MM.1S (cell line): Measurements from ENCODE around the gene FADS1.

Source experiments
- DNase-seq: peaks from one replicate; pipeline ENCODE4 v3.0.0-alpha.2; 2015
- H2AFZ ChIP-seq: fragments of 300-600 bp; sonication (generic); 2 replicates; pipeline ENCODE4 v1.6.0; 2016; ENCODE audit warnings: antibody characterized with exemption, low read length
- H3F3A ChIP-seq: fragments of 300-600 bp; sonication (generic); 2 replicates; pipeline ENCODE4 v1.6.1; 2016; ENCODE audit warnings: mild to moderate bottlenecking, antibody characterized with exemption, low read length, moderate library complexity, mixed read lengths; ENCODE audit not compliant: insufficient read depth
- H3K27ac ChIP-seq: fragments of 300-600 bp; sonication (generic); 2 replicates; pipeline ENCODE4 v1.5.1; 2016; ENCODE audit warnings: mild to moderate bottlenecking, low read length
- H3K27me3 ChIP-seq: fragments of 300-600 bp; sonication (generic); replicated peaks from 2 replicates; pipeline ENCODE4 v1.6.0; 2016; ENCODE audit warnings: low read length; ENCODE audit not compliant: insufficient read depth
- H3K36me3 ChIP-seq: fragments of 300-600 bp; sonication (generic); replicated peaks from 2 replicates; pipeline ENCODE4 v1.6.1; 2016; ENCODE audit warnings: mild to moderate bottlenecking, low read length, mixed read lengths; ENCODE audit not compliant: insufficient read depth
- H3K4me1 ChIP-seq: fragments of 300-600 bp; sonication (generic); 2 replicates; pipeline ENCODE4 v1.6.1; 2016; ENCODE audit warnings: low read length, mixed read lengths
- H3K4me2 ChIP-seq: fragments of 300-600 bp; sonication (generic); 2 replicates; pipeline ENCODE4 v1.6.0; 2016; ENCODE audit warnings: low read depth, low read length
- H3K4me3 ChIP-seq: fragments of 300-600 bp; sonication (generic); 2 replicates; pipeline ENCODE4 v1.5.1; 2016; ENCODE audit warnings: low read length, mixed read lengths
- H3K79me2 ChIP-seq: fragments of 300-600 bp; sonication (generic); 2 replicates; pipeline ENCODE4 v1.6.1; 2016; ENCODE audit warnings: mixed run types, low read length, mixed read lengths
- H3K9ac ChIP-seq: fragments of 300-600 bp; sonication (generic); 2 replicates; pipeline ENCODE4 v1.6.1; 2016; ENCODE audit warnings: low read length, mixed read lengths
- H3K9me2 ChIP-seq: fragments of 300-600 bp; sonication (generic); replicated peaks from 2 replicates; pipeline ENCODE4 v1.6.1; 2016; ENCODE audit warnings: mild to moderate bottlenecking, low read length, mixed read lengths; ENCODE audit not compliant: insufficient read depth
- H3K9me3 ChIP-seq: fragments of 300-600 bp; sonication (generic); replicated peaks from 2 replicates; pipeline ENCODE4 v1.6.1; 2016; ENCODE audit warnings: mild to moderate bottlenecking, low read length, mixed read lengths; ENCODE audit not compliant: insufficient read depth
- H4K20me1 ChIP-seq: fragments of 300-600 bp; sonication (generic); 2 replicates; pipeline ENCODE4 v1.6.1; 2016; ENCODE audit warnings: mild to moderate bottlenecking, low read length, moderate library complexity, mixed read lengths; ENCODE audit not compliant: insufficient read depth
- CTCF ChIP-seq: fragments of 300-600 bp; sonication (generic); IDR thresholded peaks from 2 replicates; pipeline ENCODE4 v1.5.1; 2016; ENCODE audit warnings: antibody characterized with exemption, low read length, mixed read lengths
- EZH2 ChIP-seq: fragments of 300-600 bp; sonication (generic); optimal IDR thresholded peaks from 2 replicates; pipeline ENCODE3; 2017; ENCODE audit warnings: low read depth, mild to moderate bottlenecking, antibody characterized with exemption, low read length, mixed read lengths
- EZH2phosphoT487 ChIP-seq: fragments of 300-600 bp; sonication (generic); IDR thresholded peaks from 2 replicates; pipeline ENCODE4 v1.6.1; 2018; ENCODE audit warnings: antibody characterized with exemption, low read length

FADS1 gene

GRCh38 chr11:61815790-61816735, 740 bp downstream of the FADS1 start:
- no peaks in the 10 kb centered on the region for H3K36me3 ChIP-seq
- no peaks in the 10 kb centered on the region for H4K20me1 ChIP-seq
- peak overlapping the region; percentile 53; the same call in 1 of the 2 replicates for H3K27ac ChIP-seq
- H3K27me3 ChIP-seq, result 0 out of 2 replicates have a peak, but pooled peaks cover 4% of the 10 kb centered on the region
- H3K79me2 ChIP-seq, result no peaks in the 10 kb centered on the region
- no peaks in the 10 kb centered on the region for H3K9me2 ChIP-seq
- no peaks in the 10 kb centered on the region for H3K9me3 ChIP-seq
- H3K9ac ChIP-seq, result peak overlapping the region; percentile 86
- H3K4me2 ChIP-seq, result peak overlapping the region; percentile 99
- H3F3A ChIP-seq, result peaks cover 18% of the 10 kb centered on the region
- peak overlapping the region; percentile 78 for H3K4me3 ChIP-seq
- peak overlapping the region; percentile 74 for H2AFZ ChIP-seq
- peak; percentile 64 for DNase-seq
- TF ChIP-seq EZH2phosphoT487 (no peak), CTCF (no peak)
- H3K4me1 ChIP-seq, result no peaks in the 10 kb centered on the region

- peak overlapping the region; percentile 74 for H2AFZ ChIP-seq
Measured at GRCh38 chr11:61814958-61815789, 1.6 kb downstream of the FADS1 start.

More at GRCh38 chr11:61814958-61815789, 1.6 kb downstream of the FADS1 start:
- TF ChIP-seq CTCF, result no peak
- TF ChIP-seq EZH2, result no peak
- TF ChIP-seq EZH2phosphoT487, result no peak
- peak overlapping the region; percentile 53; the same call in 1 of the 2 replicates for H3K27ac ChIP-seq
- peak overlapping the region; percentile 86 for H3K9ac ChIP-seq
- no peaks in the 10 kb centered on the region for H3K9me2 ChIP-seq
- H3K4me3 ChIP-seq, result peak overlapping the region; percentile 78
- peak; percentile 72 for DNase-seq
- no peaks in the 10 kb centered on the region for H3K36me3 ChIP-seq
- 0 out of 2 replicates have a peak, but pooled peaks cover 4% of the 10 kb centered on the region for H3K27me3 ChIP-seq
- H3K4me1 ChIP-seq, result no peaks in the 10 kb centered on the region
- no peaks in the 10 kb centered on the region for H3K9me3 ChIP-seq
- H3K4me2 ChIP-seq, result peak overlapping the region; percentile 99
- H3F3A ChIP-seq, result peaks cover 18% of the 10 kb centered on the region
- no peaks in the 10 kb centered on the region for H4K20me1 ChIP-seq
- no peaks in the 10 kb centered on the region for H3K79me2 ChIP-seq
